Measurements from ENCODE around the gene MGA. TPM values are rescaled to one million over a fixed set of nuclear protein-coding genes. Genes with fewer than 3 reads are reported as not detected.

The MGA gene
- total RNA-seq, 6 donors from 2014 or later, result 22.8 to 54.5 (median 33.4) TPM

DNA sequence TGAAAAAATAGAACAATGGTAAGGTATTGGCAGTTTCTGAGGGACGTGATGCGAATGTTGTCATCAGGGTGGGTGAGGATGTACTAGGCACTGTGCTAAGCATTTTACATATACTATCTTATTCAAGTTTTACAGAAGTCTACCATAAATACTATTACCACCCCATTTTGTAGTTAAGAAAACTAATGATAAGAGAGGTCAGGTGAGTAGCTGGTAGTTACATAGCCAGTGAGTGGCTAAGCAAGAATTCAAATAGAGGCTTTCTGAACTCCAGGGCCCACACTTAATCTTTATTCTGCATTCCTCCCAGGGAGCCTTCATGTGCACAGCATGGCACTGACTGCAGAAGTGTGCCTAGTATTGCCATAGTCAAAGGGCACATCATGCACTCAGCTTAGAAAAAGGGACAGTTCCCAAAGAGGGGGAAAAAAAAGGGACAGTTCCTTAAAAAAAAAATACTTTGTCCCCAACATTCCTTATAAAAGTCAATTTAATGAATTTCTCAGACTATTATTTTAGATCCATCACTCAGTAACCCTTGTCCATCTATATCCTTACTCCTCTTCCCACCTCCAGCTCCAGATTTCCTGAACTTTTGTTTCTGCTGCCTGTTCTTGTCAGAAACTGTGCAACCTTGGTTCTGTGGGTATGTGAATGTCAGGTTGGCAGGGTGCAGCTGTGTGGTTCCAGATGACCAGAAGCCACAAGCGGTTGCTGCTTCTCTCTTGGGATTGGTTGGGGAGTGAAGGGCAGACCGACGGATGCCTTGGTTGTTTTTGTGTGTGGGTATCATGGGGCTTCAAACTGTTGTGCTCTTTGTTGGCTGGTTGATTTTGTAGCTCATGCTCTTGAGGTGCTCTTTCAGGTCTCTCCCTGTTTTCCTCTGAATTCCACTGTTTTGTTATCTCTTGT, 122.4 kb downstream of the MGA start:
- ATAC-seq (ENCODE audit: low FRiP score in 2 of 2) (no peak), DNase-seq (no peak)

GRCh38 chr15:41783296-41783695, 123.1 kb downstream of the MGA start:
- 68 to 85% methylated on average over 1 of the region's 1 CpG for WGBS, 2 donors
- DNase-seq, result no peak

More for the DNA sequence above, 122.4 kb downstream of the MGA start:
- Histone ChIP-seq H3K4me3 (no peak overlapping the region), H3K4me1 (peaks cover 10 to 18% (median 17%) of the 10 kb centered on the region in 4 donors), H3K36me3 (no peaks in the 10 kb centered on the region), H3K9me3 (no peaks in the 10 kb centered on the region), H3K27me3 (no peaks in the 10 kb centered on the region), H3K27ac (no peak overlapping the region)
- TF ChIP-seq EP300 (IDR thresholded peaks at IDR 0.05) (no peak), POLR2AphosphoS5 (IDR thresholded peaks at IDR 0.05) (no peak), POLR2A (IDR thresholded peaks at IDR 0.05) (no peak)
- TF ChIP-seq, protein P1, sequence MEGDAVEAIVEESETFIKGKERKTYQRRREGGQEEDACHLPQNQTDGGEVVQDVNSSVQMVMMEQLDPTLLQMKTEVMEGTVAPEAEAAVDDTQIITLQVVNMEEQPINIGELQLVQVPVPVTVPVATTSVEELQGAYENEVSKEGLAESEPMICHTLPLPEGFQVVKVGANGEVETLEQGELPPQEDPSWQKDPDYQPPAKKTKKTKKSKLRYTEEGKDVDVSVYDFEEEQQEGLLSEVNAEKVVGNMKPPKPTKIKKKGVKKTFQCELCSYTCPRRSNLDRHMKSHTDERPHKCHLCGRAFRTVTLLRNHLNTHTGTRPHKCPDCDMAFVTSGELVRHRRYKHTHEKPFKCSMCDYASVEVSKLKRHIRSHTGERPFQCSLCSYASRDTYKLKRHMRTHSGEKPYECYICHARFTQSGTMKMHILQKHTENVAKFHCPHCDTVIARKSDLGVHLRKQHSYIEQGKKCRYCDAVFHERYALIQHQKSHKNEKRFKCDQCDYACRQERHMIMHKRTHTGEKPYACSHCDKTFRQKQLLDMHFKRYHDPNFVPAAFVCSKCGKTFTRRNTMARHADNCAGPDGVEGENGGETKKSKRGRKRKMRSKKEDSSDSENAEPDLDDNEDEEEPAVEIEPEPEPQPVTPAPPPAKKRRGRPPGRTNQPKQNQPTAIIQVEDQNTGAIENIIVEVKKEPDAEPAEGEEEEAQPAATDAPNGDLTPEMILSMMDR (IDR thresholded peaks at IDR 0.05), result no peak
- WGBS, 2 donors, result 93 to 95% methylated on average over 5 of the region's 5 CpGs

DNA sequence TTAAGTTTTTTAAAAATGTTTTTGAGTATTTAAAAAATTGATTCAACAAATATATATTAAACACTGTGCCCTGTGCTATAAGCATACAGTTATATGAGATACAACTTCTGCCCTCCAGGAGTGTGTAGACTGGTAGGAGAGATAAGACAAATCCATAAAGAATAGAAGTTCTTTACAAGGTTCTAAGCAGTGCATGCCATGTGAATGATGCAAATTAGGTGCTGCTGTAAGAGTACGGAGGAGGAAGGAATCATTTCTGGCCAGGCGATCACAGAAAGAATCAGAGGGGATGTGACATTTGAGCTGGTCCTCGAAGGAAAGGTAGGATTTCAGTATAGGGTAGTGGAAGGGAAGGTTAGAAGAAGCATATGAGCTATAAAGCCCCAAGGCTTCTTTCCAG, 128.1 kb downstream of the MGA start:
- DNase-seq (no peak), ATAC-seq (ENCODE audit: low FRiP score in 2 of 2) (no peak)
- H3K4me3 ChIP-seq, result no peak overlapping the region
- 83 to 96% methylated on average over 3 of the region's 3 CpGs for WGBS, 2 donors
- TF ChIP-seq, protein P1 (IDR thresholded peaks at IDR 0.05), result no peak
- TF ChIP-seq POLR2A (IDR thresholded peaks at IDR 0.05) (no peak), POLR2AphosphoS5 (IDR thresholded peaks at IDR 0.05) (no peak), EP300 (IDR thresholded peaks at IDR 0.05) (no peak)
- H3K4me1 ChIP-seq, result peaks cover 15 to 27% (median 24%) of the 10 kb centered on the region in 4 donors
- no peaks in the 10 kb centered on the region for H3K9me3 ChIP-seq
- H3K36me3 ChIP-seq, result no peaks in the 10 kb centered on the region
- no peaks in the 10 kb centered on the region for H3K27me3 ChIP-seq
- H3K27ac ChIP-seq, result no peak overlapping the region

More at GRCh38 chr15:41783296-41783695, 123.1 kb downstream of the MGA start:
- no peaks in the 10 kb centered on the region for H3K36me3 ChIP-seq
- H3K27me3 ChIP-seq, result no peaks in the 10 kb centered on the region
- H3K27ac ChIP-seq, result no peak overlapping the region
- TF ChIP-seq POLR2A (IDR thresholded peaks at IDR 0.05) (no peak), POLR2AphosphoS5 (IDR thresholded peaks at IDR 0.05) (no peak), EP300 (IDR thresholded peaks at IDR 0.05) (no peak)
- TF ChIP-seq, protein P1 (IDR thresholded peaks at IDR 0.05), result no peak
- H3K9me3 ChIP-seq, result no peaks in the 10 kb centered on the region
- no peak overlapping the region for H3K4me3 ChIP-seq
- peaks cover 10 to 18% (median 13%) of the 10 kb centered on the region in 4 donors for H3K4me1 ChIP-seq
- ATAC-seq (ENCODE audit: low FRiP score in 2 of 2), result no peak

DNA sequence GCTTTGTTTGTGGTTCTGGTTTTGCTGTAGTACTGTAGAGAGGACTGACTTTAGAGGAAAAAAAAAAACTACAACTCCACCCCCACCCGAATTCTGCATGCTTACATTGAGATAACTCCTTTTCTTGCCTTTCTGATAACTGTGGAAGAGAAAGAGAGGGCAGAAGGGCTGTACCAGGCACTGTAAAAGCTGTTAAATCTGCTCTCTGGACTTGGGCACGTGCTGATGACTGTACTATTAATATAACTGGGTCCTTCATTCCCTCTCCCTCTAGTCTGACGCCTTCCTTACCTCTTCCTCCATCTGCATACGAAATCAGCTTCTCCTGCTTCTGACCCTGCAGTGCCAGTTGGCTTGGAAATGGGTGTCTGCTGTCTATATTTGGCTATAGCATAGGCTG, 129.0 kb downstream of the MGA start:
- peaks cover 15 to 27% (median 24%) of the 10 kb centered on the region in 4 donors for H3K4me1 ChIP-seq
- ATAC-seq (ENCODE audit: low FRiP score in 2 of 2) (no peak), DNase-seq (no peak)
- no peaks in the 10 kb centered on the region for H3K36me3 ChIP-seq
- TF ChIP-seq, protein P1 (IDR thresholded peaks at IDR 0.05), result no peak
- TF ChIP-seq POLR2A (IDR thresholded peaks at IDR 0.05), result no peak
- TF ChIP-seq POLR2AphosphoS5 (IDR thresholded peaks at IDR 0.05), result no peak
- TF ChIP-seq EP300 (IDR thresholded peaks at IDR 0.05), result no peak
- H3K9me3 ChIP-seq, result no peaks in the 10 kb centered on the region
- WGBS, 2 donors, result 77% methylated on average over 4 of the region's 4 CpGs
- peak overlapping the region in 1 of 4 donors; percentile 81 for H3K27ac ChIP-seq
- no peak overlapping the region for H3K4me3 ChIP-seq
- no peaks in the 10 kb centered on the region for H3K27me3 ChIP-seq

Data from upper lobe of left lung (tissue), 6 donors.